NCI-H1417 treated with DMSO at 0.1 percent for 48 hours (cell line): ENCODE measurements around the gene BANF1.

Experiments
- DNase-seq: peaks from one replicate; lab custom pipeline; 2025; lab: John Stamatoyannopoulos, UW

BANF1 gene, protein sequence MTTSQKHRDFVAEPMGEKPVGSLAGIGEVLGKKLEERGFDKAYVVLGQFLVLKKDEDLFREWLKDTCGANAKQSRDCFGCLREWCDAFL

DNA sequence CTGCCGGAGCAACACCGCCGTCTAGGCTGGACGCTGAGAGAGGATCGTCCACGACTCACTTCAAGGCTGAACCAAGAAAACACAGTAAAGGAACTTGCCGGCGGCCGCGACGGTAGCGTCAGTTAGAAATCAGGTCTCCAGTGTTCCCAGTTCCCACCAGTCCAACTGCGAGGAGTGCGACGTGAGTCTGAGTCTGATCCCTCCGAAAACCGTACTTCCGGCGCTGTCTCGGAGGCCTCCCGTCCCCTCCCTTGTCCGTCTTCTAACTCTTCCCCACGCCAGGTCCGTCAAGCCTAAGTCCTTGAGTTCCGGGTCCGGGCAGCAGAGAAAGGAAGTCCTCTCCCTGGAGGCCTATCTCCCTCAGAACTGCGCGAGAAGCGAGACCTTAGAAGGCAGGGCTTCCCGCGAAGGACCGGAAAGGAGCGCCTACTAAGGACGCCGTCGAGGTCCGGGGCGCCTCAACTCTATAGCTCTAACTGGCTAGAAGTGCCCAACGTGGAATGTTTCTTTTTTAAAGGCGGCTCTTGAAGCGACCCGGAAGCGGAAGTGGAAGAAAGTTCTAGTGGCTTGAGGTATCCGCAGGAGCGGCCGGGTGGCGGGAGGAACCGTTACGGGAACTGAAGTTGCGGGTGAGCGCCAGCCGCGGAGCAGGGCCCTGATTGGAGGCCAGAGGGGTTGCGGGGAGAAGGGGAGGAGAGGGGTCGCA, at the start of gene BANF1, which contains the start of gene EIF1AD:
Gene BANF1 (plus strand): TSS at position 562 of the 706 bp plus-strand sequence. CDS start 748 bp downstream, outside the sequence.
Gene EIF1AD (minus strand): TSS at position 216 of the 706 bp plus-strand sequence. CDS start 1,768 bp downstream, outside the sequence.
- DNase-seq: peak; percentile 91

DNA sequence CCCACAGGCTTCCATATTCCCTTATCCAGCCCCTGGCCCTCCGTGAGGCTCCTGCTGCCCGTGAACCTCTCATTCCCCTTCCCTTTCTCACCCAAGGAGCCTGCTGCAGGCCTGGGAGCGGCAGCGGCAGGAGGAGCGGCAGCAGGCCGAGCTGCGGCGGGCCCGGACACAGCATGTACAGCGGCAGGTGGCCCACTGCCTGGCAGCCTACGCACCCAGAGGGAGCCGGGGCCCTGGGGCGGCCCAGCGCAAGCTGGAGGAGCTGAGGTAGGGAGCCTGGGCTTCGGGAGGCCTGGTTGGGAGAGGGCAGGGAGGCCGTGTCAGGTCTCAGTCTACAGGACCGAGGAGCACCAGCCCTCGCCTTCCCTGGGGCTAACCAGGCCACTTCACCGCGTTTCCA, 48.8 kb upstream of the BANF1 start:
- DNase-seq: no peak

DNA sequence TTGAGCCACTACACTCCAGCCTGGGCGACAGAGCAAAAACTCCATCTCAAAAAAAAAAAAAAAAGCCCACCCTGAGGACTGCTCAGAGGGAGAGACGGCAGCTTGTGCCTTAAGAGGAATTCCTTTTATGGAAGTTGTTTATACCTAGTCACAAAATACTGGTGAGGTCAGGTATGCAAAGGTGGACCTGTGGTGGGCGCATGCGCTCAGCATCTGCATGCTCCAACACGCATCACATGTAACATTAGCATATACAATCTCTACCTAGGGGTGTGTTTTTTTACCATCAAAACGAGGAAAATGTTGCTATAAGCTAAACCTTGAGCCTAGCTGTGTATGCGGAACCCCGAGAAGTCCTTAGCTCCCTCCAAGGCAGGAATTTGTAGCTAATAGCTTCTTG, 47.5 kb upstream of the BANF1 start:
- no peak for DNase-seq

DNA sequence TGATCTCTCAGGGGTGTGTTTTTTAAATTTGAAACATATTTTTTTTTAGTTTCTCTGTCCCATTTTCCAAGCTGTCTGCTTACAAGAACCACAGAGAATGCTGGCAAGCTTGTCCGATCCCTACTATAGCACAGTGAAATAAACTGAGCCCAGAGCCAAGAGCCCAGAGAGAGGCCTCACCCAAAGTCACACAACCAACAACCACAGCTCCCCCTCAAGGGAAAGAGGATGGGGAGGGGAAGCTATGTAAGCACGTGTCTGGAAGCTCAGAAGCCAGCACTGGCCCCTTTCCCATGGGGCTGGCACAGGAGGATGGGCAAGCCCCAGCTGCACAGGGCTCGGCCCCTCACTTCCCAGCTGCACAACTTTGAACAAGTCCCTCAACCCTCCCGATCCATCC, 44.0 kb upstream of the BANF1 start:
- DNase-seq: no peak

DNA sequence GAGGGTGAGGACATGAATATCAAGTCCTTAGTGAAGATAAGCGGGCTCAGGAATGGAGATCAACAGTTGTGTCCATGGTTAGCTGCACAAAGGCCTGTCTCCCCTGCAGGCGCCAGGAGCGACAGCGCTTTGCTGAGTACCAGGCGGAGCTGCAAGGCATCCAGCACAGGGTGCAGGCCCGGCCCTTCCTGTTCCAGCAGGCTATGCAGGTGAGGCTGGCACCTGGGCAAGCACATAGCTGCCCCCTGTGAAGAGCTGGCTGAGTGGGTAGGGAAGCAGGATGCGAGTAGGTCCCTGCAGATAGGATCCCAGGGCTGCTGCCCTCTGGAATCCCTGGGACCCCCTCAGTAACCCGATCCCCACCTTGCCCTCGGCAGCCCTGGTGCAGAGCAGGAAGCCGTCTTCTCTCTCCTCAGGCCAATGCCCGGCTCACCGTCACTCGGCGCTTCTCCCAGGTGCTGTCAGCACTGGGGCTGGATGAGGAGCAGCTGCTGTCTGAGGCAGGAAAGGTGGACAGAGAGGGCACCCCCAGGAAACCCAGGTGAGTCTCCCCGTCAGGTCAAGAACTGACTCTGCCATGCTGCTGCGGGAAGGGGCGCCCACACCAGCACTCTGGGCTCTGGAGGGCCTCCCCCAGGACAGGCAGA, 43.4 kb upstream of the BANF1 start:
- no peak for DNase-seq

DNA sequence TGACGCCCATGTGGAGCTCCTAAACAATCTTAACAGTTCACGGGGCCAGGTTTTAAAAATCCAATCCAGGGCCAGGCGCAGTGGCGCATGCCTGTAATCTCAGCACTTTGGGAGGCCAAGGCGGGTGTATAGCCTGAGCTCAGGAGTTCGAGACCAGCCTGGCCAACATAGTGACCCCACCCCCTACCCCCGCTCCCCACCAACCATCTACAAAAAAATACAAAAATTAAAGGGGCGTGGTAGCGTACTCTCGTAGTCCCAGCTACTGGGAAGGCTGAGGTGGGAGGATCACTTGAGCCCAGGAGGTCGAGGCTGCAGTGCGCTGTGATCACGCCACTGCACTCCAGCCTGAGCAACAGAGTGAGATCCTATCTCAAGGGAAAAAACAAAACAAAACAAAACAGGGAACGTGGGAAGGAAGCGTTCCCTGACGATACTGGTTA, 41.5 kb upstream of the BANF1 start:
- DNase-seq: no peak

DNA sequence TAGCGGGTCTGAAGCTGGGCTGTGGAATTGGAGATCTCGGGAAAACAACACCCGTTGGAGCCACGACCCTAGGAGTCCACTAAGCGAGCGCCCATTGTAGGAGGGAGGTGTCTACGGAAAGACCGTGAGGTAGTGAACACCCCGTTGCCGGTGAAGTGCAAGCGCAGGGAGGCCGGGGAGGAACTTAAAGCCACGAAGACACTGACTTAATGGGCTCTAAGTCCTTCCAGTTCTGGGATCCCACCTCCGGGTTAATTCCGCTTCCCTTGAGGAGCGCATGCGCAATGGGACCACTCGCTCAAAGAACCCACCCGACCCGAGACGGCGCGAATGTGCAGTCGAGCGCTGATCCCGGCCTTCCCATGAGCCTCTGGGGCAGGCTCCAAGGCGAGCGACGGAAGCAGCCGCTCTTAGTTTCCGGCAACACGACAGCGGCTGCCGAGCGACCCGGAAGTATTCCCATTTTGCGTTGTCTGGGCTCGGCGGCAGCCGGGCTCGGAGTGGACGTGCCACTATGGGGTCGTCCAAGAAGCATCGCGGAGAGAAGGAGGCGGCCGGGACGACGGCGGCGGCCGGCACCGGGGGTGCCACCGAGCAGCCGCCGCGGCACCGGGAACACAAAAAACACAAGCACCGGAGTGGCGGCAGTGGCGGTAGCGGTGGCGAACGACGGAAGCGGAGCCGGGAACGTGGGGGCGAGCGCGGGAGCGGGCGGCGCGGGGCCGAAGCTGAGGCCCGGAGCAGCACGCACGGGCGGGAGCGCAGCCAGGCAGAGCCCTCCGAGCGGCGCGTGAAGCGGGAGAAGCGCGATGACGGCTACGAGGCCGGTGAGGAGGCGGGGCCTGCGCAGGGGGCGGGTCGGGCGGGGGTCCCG, 40.8 kb upstream of the BANF1 start, which contains the start of gene SART1:
Gene SART1 (plus strand): TSS at position 468 of the 874 bp plus-strand sequence. CDS start 47 bp downstream, at position 515.
- DNase-seq: peak; percentile 90

DNA sequence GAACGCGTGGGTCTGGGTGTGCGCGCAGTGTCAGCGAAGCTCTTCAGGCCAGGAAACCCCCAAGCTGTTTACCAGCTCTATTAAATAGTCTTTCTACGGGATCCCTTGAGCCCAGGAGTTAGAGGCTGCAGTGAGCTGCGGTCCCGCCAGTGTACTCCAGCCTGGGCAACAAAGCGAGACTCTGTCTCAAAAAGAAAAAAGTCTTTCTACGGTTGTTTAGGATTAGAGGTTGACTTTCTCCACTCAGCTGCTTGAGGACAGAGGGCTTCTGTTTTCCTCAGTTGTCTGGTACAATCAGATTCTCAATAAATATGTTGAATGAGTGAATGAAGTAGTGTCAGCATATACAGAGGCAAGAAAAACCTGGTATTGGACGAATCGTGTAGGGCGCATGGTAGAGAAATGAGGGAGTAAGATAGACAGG, 40.1 kb upstream of the BANF1 start:
- no peak for DNase-seq

DNA sequence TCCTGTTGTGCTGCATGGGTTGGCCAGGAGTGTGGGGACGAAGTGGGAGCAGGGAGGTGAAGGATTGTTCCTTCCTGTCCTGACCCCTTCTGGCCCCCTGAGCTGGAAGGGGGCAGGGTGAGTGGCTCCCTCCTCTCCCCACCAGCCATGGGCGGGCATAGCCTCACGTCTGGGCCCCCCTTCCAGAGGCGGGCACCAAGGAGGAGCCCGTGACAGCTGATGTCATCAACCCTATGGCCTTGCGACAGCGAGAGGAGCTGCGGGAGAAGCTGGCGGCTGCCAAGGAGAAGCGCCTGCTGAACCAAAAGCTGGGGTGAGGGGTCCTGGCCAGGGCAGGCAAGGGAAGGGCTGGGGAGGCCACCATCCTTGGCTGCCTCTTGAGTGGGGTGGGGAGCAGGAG, 37.4 kb upstream of the BANF1 start:
- DNase-seq: no peak

DNA sequence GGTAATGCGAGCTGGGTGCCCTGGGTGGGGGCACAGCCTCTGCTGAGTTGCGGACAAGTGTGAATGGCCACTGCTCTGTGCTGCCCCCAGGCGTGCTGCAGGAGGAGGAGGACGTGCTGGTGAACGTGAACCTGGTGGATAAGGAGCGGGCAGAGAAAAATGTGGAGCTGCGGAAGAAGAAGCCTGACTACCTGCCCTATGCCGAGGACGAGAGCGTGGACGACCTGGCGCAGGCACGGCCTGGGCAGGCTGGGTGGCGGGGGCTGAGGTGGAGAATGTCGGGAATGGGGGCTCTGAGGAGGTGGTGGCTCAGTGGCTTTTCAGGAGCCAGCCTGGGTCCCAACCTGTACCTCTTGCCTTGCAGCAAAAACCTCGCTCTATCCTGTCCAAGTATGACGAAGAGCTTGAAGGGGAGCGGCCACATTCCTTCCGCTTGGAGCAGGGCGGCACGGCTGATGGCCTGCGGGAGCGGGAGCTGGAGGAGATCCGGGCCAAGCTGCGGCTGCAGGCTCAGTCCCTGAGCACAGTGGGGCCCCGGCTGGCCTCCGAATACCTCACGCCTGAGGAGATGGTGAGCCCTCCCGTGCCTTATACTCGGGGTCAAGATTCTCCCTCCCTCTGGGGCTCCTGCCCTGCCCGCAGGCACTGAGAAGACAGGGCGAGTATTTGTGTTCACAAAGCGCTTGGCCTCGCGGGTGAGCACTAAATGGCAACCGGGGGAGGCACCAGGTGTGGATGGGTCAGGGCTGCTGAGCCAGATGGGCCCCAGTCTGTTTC, 36.1 kb upstream of the BANF1 start:
- no peak for DNase-seq

DNA sequence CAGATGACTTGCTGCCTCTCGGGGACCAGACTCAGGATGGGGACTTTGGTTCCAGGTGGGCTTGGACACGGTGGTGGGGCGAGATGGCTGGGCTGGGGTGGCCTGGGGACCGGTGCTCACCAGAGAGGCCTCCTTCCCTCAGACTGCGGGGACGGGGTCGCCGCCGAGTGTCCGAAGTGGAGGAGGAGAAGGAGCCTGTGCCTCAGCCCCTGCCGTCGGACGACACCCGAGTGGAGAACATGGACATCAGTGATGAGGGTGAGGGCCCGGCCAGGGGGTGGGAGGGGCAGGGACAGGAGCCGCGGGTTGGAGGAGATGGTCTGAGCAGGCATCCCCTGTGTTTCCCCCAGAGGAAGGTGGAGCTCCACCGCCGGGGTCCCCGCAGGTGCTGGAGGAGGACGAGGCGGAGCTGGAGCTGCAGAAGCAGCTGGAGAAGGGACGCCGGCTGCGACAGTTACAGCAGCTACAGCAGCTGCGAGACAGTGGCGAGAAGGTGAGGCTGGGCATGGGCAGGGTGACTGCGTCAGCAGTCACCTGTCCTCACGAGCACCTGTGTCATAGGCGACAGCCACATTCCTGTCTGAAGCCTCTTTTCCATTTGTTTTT, 34.9 kb upstream of the BANF1 start:
- DNase-seq: no peak

DNA sequence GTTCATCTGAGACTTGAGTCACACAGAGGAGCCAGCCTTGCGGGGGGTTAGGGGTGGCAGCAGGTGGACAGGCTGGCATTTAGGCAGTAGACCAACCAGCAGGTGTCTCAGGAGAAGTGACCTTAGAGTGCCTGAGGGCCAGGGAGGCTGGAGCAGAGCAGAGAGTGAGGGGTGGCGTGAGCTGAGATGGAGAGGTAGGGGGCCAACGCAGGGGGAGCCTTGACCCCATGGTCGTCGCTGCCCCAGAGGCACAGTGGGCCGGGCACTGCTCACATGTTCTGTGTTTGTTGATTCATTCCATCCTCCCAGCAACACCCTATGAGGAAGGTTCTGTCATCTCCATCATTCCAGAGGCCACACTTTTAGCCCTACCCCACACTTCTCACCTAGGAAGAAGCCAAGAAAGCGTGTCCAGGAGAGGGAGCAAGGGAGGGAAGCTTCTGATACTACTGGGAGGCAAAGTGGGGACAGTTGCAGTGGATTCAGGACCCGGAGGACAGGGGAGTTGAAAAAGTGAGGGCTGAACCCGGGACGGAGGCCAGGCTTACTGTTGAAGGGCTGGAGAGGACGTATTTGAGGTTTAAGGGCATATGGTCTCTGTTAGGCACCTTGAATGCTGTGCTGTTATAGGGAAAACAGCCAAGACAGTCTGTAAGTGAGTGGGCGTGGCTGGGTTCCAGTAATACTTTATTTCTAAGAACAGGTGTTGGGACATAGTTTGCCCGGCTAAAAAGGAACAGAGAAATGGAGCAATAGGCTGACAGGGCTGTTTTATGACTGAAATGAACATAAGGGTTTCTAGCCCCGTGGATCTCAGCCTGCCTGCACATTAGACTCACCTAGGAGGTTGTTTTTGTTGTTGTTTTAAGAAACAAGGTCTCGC, 33.5 kb upstream of the BANF1 start:
- DNase-seq: no peak

DNA sequence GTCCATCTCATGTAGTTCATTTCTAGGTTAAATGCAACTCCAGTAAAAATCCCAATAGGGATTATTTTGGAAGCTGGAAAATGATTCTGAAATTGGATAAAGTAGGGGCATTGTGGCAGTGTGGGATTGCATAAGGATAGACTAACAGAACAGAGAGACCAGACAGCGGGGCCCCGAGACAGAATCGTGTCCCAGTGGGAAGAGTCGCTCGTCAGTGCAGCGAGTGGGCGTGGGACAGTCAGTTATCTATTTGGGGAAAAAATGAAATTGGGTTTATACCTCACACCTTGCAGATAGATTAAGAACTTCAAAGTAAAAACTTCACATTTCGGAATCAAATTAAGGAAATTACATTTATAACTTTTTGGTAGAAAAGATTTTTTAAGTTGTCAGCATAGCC, 30.2 kb upstream of the BANF1 start:
- no peak for DNase-seq

DNA sequence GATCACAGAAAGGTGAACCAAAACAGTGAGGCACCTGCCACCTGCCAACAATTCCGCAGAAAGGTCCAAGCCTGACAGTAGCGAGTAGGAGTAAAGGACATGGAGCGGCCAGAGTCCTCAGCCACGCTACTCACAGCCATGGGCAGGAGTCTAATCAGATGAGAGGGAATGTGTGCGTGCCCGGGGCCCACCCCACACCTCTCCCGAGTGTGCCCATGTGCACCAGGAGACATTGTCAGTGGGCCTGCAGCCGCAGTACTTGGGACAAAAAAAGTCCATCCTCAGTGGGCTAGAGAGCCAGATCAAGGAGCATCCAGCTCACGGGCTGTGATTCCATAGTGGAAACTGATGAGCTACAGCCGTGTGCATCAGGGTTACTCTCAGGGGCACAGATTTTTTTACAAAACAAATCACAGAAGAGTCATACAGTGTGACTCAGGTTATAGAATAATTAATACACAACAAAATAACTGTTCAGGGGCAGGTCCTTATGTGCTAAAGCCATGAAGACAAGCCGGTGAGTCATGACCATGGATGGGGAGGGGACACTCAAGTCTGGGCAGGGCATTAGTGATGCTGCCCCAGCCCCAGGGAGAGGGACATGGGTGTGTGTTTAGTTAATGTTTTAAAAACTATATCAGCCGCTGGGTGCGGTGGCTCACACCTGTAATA, 28.7 kb upstream of the BANF1 start:
- DNase-seq: no peak

DNA sequence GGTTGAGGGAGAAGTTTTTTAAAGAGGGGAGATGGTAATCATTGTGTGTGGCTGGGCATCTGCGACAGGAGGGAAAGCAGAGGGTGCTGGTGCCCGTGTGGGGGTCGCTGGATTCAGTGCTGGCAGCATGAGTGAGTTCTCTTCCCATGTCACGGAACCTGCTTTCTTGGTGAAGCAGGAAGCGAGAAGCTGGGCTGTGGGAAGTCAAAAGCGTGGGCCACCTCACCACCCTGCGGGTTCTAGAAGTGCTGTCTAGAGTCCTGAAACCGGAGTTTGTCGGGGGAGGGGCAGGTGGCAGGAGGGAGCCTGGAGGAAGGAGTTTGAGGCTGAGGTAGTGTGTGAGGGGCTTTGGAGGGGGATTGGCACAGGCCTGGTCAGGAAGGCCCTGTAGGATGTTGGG, 26.5 kb upstream of the BANF1 start:
- DNase-seq: no peak

DNA sequence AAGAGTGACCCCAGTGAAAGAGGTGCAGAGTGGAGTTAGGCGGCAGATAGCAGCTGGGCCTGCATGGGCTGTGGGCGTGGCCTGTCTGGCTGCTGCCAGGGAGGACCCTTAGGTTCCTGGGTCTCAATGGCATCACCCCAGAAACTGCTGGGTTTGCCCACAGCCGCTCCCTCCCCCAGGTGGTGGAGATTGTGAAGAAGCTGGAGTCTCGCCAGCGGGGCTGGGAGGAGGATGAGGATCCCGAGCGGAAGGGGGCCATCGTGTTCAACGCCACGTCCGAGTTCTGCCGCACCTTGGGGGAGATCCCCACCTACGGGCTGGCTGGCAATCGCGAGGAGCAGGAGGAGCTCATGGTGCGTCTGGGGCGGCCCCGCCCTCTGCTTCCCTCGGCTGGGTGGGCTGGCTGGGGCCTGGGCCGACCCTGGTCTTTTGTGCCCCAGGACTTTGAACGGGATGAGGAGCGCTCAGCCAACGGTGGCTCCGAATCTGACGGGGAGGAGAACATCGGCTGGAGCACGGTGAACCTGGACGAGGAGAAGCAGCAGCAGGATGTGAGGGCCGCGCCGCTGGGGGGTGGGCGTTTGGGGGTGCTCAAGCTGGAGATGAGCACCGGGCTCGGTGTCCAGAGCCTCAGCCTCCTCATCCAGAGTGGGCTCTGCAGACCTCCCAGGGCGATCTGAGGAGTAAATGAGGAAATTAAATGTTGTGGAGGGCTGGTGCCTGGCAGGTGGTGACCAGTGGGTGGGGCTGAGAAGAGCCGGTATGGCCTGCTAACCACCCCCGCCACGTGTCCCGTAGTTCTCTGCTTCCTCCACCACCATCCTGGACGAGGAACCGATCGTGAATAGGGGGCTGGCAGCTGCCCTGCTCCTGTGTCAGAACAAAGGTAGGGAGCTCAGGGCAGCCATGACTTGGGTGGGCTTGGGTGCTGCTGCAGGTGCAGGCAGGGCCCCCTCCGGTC, 25.8 kb upstream of the BANF1 start:
- DNase-seq: no peak

DNA sequence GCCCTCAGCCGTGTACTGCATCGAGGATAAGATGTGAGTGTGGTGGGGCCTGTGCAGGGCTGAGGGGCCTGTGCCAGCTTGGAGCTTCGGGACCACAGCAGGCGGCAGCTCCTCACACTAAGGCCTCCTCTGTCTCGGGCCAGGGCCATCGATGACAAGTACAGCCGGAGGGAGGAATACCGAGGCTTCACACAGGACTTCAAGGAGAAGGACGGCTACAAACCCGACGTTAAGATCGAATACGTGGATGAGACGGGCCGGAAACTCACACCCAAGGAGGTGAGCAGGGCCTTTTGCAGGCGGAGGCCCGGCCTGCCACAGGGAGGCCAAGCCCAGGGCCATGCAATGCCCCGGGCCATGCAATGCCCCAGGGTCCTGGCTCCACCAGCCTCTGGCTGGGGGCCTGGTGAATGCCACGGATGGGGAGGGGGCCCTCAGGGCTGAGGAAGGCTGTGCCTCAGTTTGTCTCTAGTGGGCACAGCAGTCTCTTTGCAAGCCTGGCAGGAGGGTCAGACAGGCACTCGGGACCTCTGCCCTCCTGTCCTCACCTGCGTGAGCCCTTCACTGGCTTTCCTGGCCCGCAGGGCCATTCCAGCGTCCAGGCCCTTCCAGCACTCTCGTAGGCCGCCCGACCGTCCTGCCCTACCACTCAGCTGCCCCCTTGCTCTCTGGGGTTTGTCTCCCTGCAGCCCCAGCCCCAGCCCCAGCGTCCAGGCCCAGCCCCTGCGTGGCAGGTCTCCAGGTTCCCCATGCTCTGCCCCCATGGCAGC, 24.5 kb upstream of the BANF1 start:
- no peak for DNase-seq
